ENCODE results near the gene TMOD4. TPM values are rescaled to one million over a fixed set of nuclear protein-coding genes. Genes with fewer than 3 reads are reported as not detected.

Gene TMOD4
- total RNA-seq, 2 experiments from 2014 or later: 1.4 TPM; not detected in 1

- H3K9me2 ChIP-seq (ENCODE audit: insufficient read depth, low read length): no peaks in the 10 kb centered on the region
- DNase-seq (ENCODE audit: low spot score): peak; percentile 99
- H3K4me3 ChIP-seq (ENCODE audit: low read depth, low read length, poor library complexity, severe bottlenecking): peak within 1 kb of the TSS; percentile 90
- BruUV-seq (replicated peaks): TSS peak; percentile 81
- H2AFZ ChIP-seq (ENCODE audit: low read length): peak within 1 kb of the TSS; percentile 87
- TF ChIP-seq CTCF (conservative IDR thresholded peaks at IDR 0.05; ENCODE audit: low read length) (no peak), EZH2phosphoT487 (IDR thresholded peaks at IDR 0.05; ENCODE audit: borderline replicate concordance, low read depth, low read length) (no peak)
- peaks cover 24% of the 10 kb centered on the region for H3K4me1 ChIP-seq (ENCODE audit: insufficient read depth, low read length, poor library complexity, severe bottlenecking)
- peak within 1 kb of the TSS; percentile 83 for H3K4me2 ChIP-seq (ENCODE audit: low read length)
- ChIA-PET CTCF (ENCODE audit: unreplicated experiment) (no interaction called here), POLR2A (interaction anchor here (0.6 to 1.3 kb wide), 5 partner anchors 9 to 33 kb away, joined by 3 to 10 read pairs (median 3); partner anchors contain the start of genes PIP5K1A, TMOD4, TNFAIP8L2 and VPS72)
- intact Hi-C loops (cut with micrococcal nuclease; ENCODE audit: unreplicated experiment): no loop called here
- peaks cover 13% of the 10 kb centered on the region; the same call in 1 of the 2 replicates for H3K79me2 ChIP-seq (ENCODE audit: insufficient read depth, low read depth, low read length)
- H3K27ac ChIP-seq (ENCODE audit: low read depth, low read length, poor library complexity, severe bottlenecking): peak within 1 kb of the TSS; percentile 43
- H3K9me3 ChIP-seq (ENCODE audit: low read length): no peaks in the 10 kb centered on the region
- peaks cover 34% of the 10 kb centered on the region for H3K36me3 ChIP-seq (ENCODE audit: insufficient read depth, low read length)
- no peaks in the 10 kb centered on the region for H4K20me1 ChIP-seq (ENCODE audit: insufficient read depth, low read length)
Measured at GRCh38 chr1:151165738-151166504, 9.9 kb downstream of the TMOD4 start, which contains the start of the genes LYSMD1 and SCNM1. LYSMD1 (minus strand) TSS chr1:151165902; CDS start chr1:151165258, 644 bp downstream. SCNM1 (plus strand) TSS chr1:151166144; CDS start chr1:151166153, 9 bp downstream.

DNA sequence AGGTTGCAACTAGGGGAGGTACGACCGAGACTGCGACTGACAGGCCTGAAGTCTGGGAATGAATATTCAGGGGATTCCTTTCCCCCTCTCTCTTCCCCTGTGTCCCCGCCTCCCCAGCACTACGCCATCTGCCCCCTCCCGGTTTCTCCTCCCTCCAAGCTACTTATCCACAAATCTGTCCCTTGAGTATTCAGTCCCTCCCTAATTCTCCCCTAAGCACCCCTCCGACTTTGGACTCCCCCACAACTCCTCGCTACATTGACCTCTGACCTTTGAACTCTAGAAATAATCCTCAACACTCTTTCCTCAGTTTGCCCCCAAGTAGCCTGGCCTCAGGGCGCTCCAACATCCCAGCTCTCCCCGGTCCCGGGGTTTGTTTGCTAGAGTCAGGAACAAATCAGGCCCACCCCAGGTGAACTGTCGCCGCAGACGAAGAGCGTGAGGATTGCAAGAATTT, 10.5 kb downstream of the TMOD4 start:
- BruUV-seq (replicated peaks): no TSS peak
- Histone ChIP-seq H3K4me2 (ENCODE audit: low read length) (peak overlapping the region; percentile 74), H3K9me2 (ENCODE audit: insufficient read depth, low read length) (no peaks in the 10 kb centered on the region), H3K9me3 (ENCODE audit: low read length) (no peaks in the 10 kb centered on the region), H3K4me1 (ENCODE audit: insufficient read depth, low read length, poor library complexity, severe bottlenecking) (peaks cover 24% of the 10 kb centered on the region), H3K79me2 (ENCODE audit: insufficient read depth, low read depth, low read length) (peaks cover 13% of the 10 kb centered on the region; the same call in 1 of the 2 replicates), H3K27ac (ENCODE audit: low read depth, low read length, poor library complexity, severe bottlenecking) (no peak overlapping the region), H3K4me3 (ENCODE audit: low read depth, low read length, poor library complexity, severe bottlenecking) (peak overlapping the region; percentile 90), H3K36me3 (ENCODE audit: insufficient read depth, low read length) (peaks cover 29% of the 10 kb centered on the region), H4K20me1 (ENCODE audit: insufficient read depth, low read length) (no peaks in the 10 kb centered on the region), H2AFZ (ENCODE audit: low read length) (peak overlapping the region; percentile 87)
- TF ChIP-seq CTCF (conservative IDR thresholded peaks at IDR 0.05; ENCODE audit: low read length) (no peak), EZH2phosphoT487 (IDR thresholded peaks at IDR 0.05; ENCODE audit: borderline replicate concordance, low read depth, low read length) (no peak)
- no peak for DNase-seq (ENCODE audit: low spot score)
- ChIA-PET CTCF (ENCODE audit: unreplicated experiment) (no interaction called here), POLR2A (no interaction called here)
- intact Hi-C loops (cut with micrococcal nuclease; ENCODE audit: unreplicated experiment): no loop called here

Data from OCI-LY7 (cell line).